ENCODE measurements around the gene MTMR2.

DNA sequence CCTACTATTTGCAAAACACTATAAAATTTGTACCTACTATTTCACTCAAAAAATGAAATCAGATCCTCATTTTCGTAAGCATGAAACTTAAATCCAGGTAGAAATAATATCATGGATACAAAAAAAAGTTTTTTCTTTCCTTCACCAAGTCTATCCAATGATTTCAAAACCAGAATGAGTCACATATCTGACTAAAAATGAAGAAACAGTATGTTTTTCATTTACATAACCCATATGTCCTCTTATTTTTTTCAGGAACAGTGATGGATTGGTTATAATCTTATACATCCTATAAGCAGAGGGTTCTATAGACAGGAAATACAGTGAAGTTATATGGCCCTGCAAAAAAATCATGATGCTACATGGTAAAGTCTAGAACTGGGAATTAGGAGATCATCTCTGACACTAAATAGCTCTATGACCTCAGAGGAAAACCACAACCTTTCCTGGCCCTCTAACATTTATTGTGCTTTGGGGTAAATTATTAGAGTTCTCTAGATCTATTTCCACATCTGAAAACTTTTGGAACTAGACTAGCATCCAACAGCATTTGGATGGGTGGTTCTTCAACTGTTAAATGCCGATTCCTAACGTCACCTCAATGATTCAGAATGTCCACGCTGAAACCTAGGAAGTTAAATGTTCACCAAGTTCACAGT lies 10.9 kb downstream of the MTMR2 start:
- TF ChIP-seq EZH2 (IDR thresholded peaks at IDR 0.05) = no peak
- no peak for TF ChIP-seq CTCF (IDR thresholded peaks at IDR 0.05)
- TF ChIP-seq EZH2phosphoT487 (IDR thresholded peaks at IDR 0.05) = no peak

All from neural progenitor cell (in vitro differentiated cells).